H1 (cell line): ENCODE results near the gene SEPTIN2. TPM values are rescaled to one million over a fixed set of nuclear protein-coding genes. Genes with fewer than 3 reads are reported as not detected.

Source experiments
- CTCF ChIA-PET: fragments of 300-600 bp; sonication (Branson Sonifier 250); formaldehyde crosslinking; loops from one replicate; lab custom pipeline; 2021; ENCODE audit not compliant: partially characterized antibody; lab: Charles Lee
- POLR2A ChIA-PET: fragments of 300-600 bp; sonication (Branson Sonifier 250); formaldehyde crosslinking; loops from one replicate; lab custom pipeline; 2021; ENCODE audit warnings: inconsistent platforms; ENCODE audit not compliant: partially characterized antibody; lab: Charles Lee
- DNase-seq, 2 experiments: peaks; one replicate each; pipeline versions ENCODE4 v3.0.0 to v3.0.0-alpha.2; 2010 to 2022; ENCODE audit warnings: low spot score in 2 of 2, low read depth in 1 of 2, mixed read lengths in 1 of 2
- FAIRE-seq: peaks from 2 replicates; lab custom pipeline; 2011; peaks lifted over from hg19 to GRCh38; lab: Jason Lieb, UNC
- H2AFZ ChIP-seq: 2 replicates; pipeline ENCODE4 v1.8.1; 2012; ENCODE audit warnings: low read length, inconsistent platforms
- H2AK5ac ChIP-seq: 2 replicates; pipeline ENCODE4 v1.6.1; 2013; ENCODE audit warnings: low read depth, low read length
- H2BK120ac ChIP-seq: replicated peaks from 2 replicates; pipeline ENCODE3; 2013; ENCODE audit warnings: low read depth, low read length, inconsistent platforms
- H2BK12ac ChIP-seq: 2 replicates; pipeline ENCODE4 v1.6.1; 2013; ENCODE audit warnings: low read depth, low read length
- H2BK15ac ChIP-seq: 2 replicates; pipeline ENCODE4 v1.6.1; 2013; ENCODE audit warnings: low read length
- H2BK20ac ChIP-seq: 2 replicates; pipeline ENCODE4 v1.6.1; 2013; ENCODE audit warnings: low read length
- H2BK5ac ChIP-seq: 2 replicates; pipeline ENCODE4 v1.6.1; 2013; ENCODE audit warnings: low read depth, low read length
- H3K14ac ChIP-seq: 2 replicates; pipeline ENCODE4 v1.6.1; 2013; ENCODE audit warnings: inconsistent platforms; ENCODE audit not compliant: insufficient read length
- H3K18ac ChIP-seq: 2 replicates; pipeline ENCODE4 v1.6.1; 2013; ENCODE audit warnings: low read length; ENCODE audit errors: extremely low read depth
- H3K23ac ChIP-seq: 2 replicates; pipeline ENCODE4 v1.6.1; 2013; ENCODE audit warnings: inconsistent platforms; ENCODE audit not compliant: insufficient read length
- H3K23me2 ChIP-seq: 2 replicates; pipeline ENCODE4 v1.6.1; 2013; ENCODE audit warnings: low read depth, low read length
- H3K27ac ChIP-seq: 2 replicates; pipeline ENCODE4 v1.6.1; 2011; ENCODE audit warnings: low read depth, low read length, inconsistent platforms
- H3K27me3 ChIP-seq, 4 experiments: replicated peaks in 1 of 4; 1 replicate in 1 of 4; 2 replicates in 3 of 4; pipeline versions ENCODE4 v1.6.1 to v1.8.1; 2011 to 2013; ENCODE audit warnings: low read length in 3 of 4, mild to moderate bottlenecking in 3 of 4, inconsistent platforms in 2 of 4, mixed read lengths in 2 of 4, moderate library complexity in 1 of 4; ENCODE audit not compliant: control insufficient read depth in 3 of 4, insufficient read depth in 3 of 4; ENCODE audit errors: extremely low read depth in 1 of 4
- H3K36me3 ChIP-seq, 4 experiments: 2 replicates each; pipeline versions ENCODE4 v1.6.1 to v1.8.1; 2011 to 2013; ENCODE audit warnings: mild to moderate bottlenecking in 4 of 4, low read length in 3 of 4, moderate library complexity in 2 of 4, control low read depth in 1 of 4, inconsistent platforms in 1 of 4; ENCODE audit not compliant: insufficient read depth in 4 of 4, control insufficient read depth in 2 of 4
- H3K4ac ChIP-seq: replicated peaks from 2 replicates; pipeline ENCODE3; 2013; ENCODE audit warnings: low read length, low read depth, mixed read lengths, inconsistent platforms; ENCODE audit not compliant: insufficient read length
- H3K4me1 ChIP-seq, 4 experiments: replicated peaks in 1 of 4; 1 replicate in 1 of 4; 2 replicates in 3 of 4; pipeline versions ENCODE4 v1.6.1 to v1.8.1; 2011 to 2013; ENCODE audit warnings: low read length in 3 of 4, inconsistent platforms in 2 of 4, mixed read lengths in 1 of 4; ENCODE audit not compliant: insufficient read depth in 4 of 4, control insufficient read depth in 3 of 4
- H3K4me2 ChIP-seq, 2 experiments: 2 replicates each; pipeline versions ENCODE4 v1.6.1 to v1.8.1; 2011 to 2013; ENCODE audit warnings: low read depth in 2 of 2, low read length in 2 of 2, control low read depth in 1 of 2, inconsistent platforms in 1 of 2, mild to moderate bottlenecking in 1 of 2; ENCODE audit not compliant: insufficient read depth in 1 of 2
- H3K4me3 ChIP-seq, 4 experiments: fragments of 200-600, 300-600 bp in 1 of 4; sonication (generic), shearing (Covaris generic), sonication (Bioruptor Twin) in 1 of 4; 2 replicates each; pipeline versions ENCODE4 v1.5.1 to v1.8.1; 2011 to 2016; ENCODE audit warnings: low read length in 4 of 4, low read depth in 3 of 4, control low read depth in 2 of 4, inconsistent platforms in 2 of 4, mild to moderate bottlenecking in 2 of 4, mixed read lengths in 1 of 4, moderate library complexity in 1 of 4; ENCODE audit not compliant: insufficient read depth in 2 of 4; ENCODE audit errors: extremely low read depth in 1 of 4
- H3K56ac ChIP-seq: replicated peaks from 2 replicates; pipeline ENCODE3; 2013; ENCODE audit warnings: low read depth, mild to moderate bottlenecking, mixed read lengths, low read length, inconsistent platforms; ENCODE audit not compliant: insufficient read length
- H3K79me1 ChIP-seq: 2 replicates; pipeline ENCODE4 v1.6.1; 2013; ENCODE audit warnings: low read depth, low read length, control low read depth
- H3K79me2 ChIP-seq, 2 experiments: 2 replicates each; pipeline versions ENCODE4 v1.6.1 to v1.8.1; 2012 to 2013; ENCODE audit warnings: low read length in 2 of 2, mild to moderate bottlenecking in 2 of 2, inconsistent platforms in 1 of 2; ENCODE audit not compliant: insufficient read depth in 2 of 2, control insufficient read depth in 1 of 2
- H3K9ac ChIP-seq, 4 experiments: replicated peaks in 1 of 4; 1 replicate in 1 of 4; 2 replicates in 3 of 4; pipeline versions ENCODE4 v1.6.1 to v1.8.1; 2011 to 2013; ENCODE audit warnings: low read depth in 3 of 4, low read length in 3 of 4, control low read depth in 2 of 4, mild to moderate bottlenecking in 2 of 4, moderate library complexity in 2 of 4, inconsistent platforms in 1 of 4; ENCODE audit errors: extremely low read depth in 1 of 4
- H3K9me3 ChIP-seq, 2 experiments: 2 replicates each; pipeline versions ENCODE4 v1.6.1 to v1.8.1; 2012 to 2013; ENCODE audit warnings: mild to moderate bottlenecking in 2 of 2, moderate library complexity in 2 of 2, control low read depth in 1 of 2, inconsistent platforms in 1 of 2, low read depth in 1 of 2, low read length in 1 of 2, mixed read lengths in 1 of 2; ENCODE audit not compliant: insufficient read depth in 2 of 2
- H4K20me1 ChIP-seq, 2 experiments: replicated peaks in 1 of 2; 2 replicates each; pipeline versions ENCODE3 to v1.8.1; 2011 to 2013; ENCODE audit warnings: inconsistent platforms in 2 of 2, low read length in 2 of 2, mild to moderate bottlenecking in 1 of 2; ENCODE audit not compliant: insufficient read depth in 2 of 2, control insufficient read depth in 1 of 2
- H4K5ac ChIP-seq: 2 replicates; pipeline ENCODE4 v1.6.1; 2013; ENCODE audit warnings: low read length, low read depth, mixed read lengths, inconsistent platforms; ENCODE audit not compliant: insufficient read length
- H4K8ac ChIP-seq: 2 replicates; pipeline ENCODE4 v1.8.0; 2013; ENCODE audit warnings: mild to moderate bottlenecking, moderate library complexity, low read length, inconsistent platforms; ENCODE audit not compliant: insufficient read depth; ENCODE audit errors: extremely low read depth
- H4K91ac ChIP-seq: replicated peaks from 2 replicates; pipeline ENCODE3; 2013; ENCODE audit warnings: low read length, mixed read lengths, inconsistent platforms; ENCODE audit not compliant: insufficient read length
- MAX ChIP-seq: IDR thresholded peaks from 2 replicates; pipeline ENCODE4 v1.6.1; 2012; ENCODE audit warnings: inconsistent platforms
- RNF2 ChIP-seq: fragments of 200-900, 300-1000 bp; sonication (generic); IDR thresholded peaks from 2 replicates; pipeline ENCODE4 v1.7.1; 2016; ENCODE audit warnings: borderline replicate concordance, low read depth, mild to moderate bottlenecking, antibody characterized with exemption, low read length; ENCODE audit not compliant: poor library complexity, severe bottlenecking; ENCODE audit errors: missing control alignments
- TBP ChIP-seq: IDR thresholded peaks from 2 replicates; pipeline ENCODE4 v1.6.1; 2011; ENCODE audit warnings: low read depth, low read length, improper control_type of control experiment
- whole genome bisulfite sequencing, 2 experiments: shearing (Covaris generic) in 1 of 2; methylation state at CpG; one replicate each; pipeline versions ENCODE4 v1.1.6 to v1.1.7; 2013 to 2015; ENCODE audit warnings: low lambda C conversion rate in 2 of 2, mixed read lengths in 2 of 2, inconsistent platforms in 1 of 2, low coverage in 1 of 2, missing lambda C conversion rate in 1 of 2; ENCODE audit not compliant: insufficient replicate concordance in 2 of 2, insufficient coverage in 1 of 2, insufficient read length in 1 of 2; ENCODE audit errors: extremely low coverage in 1 of 2, missing lambda C conversion rate in 1 of 2; 5-methylcytosine and 5-hydroxymethylcytosine counted together
- polyA plus RNA-seq, 7 experiments: library from polyadenylated mRNA; depleted of rRNA in 3 of 7; stranded (reverse) in 5 of 7; unstranded in 2 of 7; fragments of >200 nt in 5 of 7; fragments of 200-250 nt in 2 of 7; gene quantifications; 1 replicate in 5 of 7; 2 replicates in 1 of 7; 4 replicates in 1 of 7; pipeline versions ENCODE4 v1.2.1 to v1.2.3, GENCODE V29; 2011 to 2013; ENCODE audit warnings: missing spikeins in 2 of 7, mixed read lengths in 2 of 7
- total RNA-seq: library from RNA; stranded (reverse); fragmentation: NEBNext Ultra II Directional; extraction: Animal tissue kit (Norgen Biotek cat#: 25700); gene quantifications from 2 replicates; pipeline ENCODE4 v1.2.1, GENCODE V29; 2021

The SEPTIN2 gene
- total and polyA plus RNA-seq, 2 of the 8 experiments (the other 6 are each of a cell fraction or from before 2014, with no cell fraction given) = 392 to 650 TPM

DNA sequence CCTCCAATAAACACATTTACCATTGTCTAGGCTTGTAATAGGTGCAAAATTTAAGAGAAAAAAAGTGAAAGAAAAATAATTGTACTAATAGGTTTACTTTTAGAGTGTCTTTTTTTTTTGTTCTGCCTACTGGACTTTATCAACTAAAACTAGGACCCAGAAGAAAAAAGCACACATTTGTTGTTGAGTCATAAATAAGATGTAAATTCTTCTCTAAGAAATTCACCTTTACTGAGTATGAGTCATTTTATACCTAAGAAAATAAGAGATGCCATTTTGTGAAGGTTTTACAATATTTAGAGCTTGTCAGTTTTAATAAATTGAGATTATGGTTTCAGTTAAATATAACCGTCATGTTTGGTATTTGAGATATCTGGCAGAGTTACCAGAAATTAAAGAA lies 59.6 kb downstream of the SEPTIN2 start:
- Histone ChIP-seq H3K27me3 (no peaks in the 10 kb centered on the region), H3K79me2 (peaks cover 0 to 13% of the 10 kb centered on the region in 2 experiments; a peak in 2 of 4 replicates)
- TF ChIP-seq MAX (no peak), TBP (no peak), RNF2 (no peak)

More for the DNA sequence above, 59.6 kb downstream of the SEPTIN2 start:
- peaks cover 5 to 11% of the 10 kb centered on the region in 2 experiments for H4K20me1 ChIP-seq
- 0 out of 7 replicates have a peak, but pooled peaks cover 0 to 2% (median 0%) of the 10 kb centered on the region in 4 experiments for H3K4me1 ChIP-seq
- no peak overlapping the region for H3K4me3 ChIP-seq
- no peak overlapping the region for H3K18ac ChIP-seq
- H4K8ac ChIP-seq = no peak overlapping the region
- ChIA-PET POLR2A (interaction anchor here (0.7 kb wide), 1 partner anchor 131 kb away, joined by 3 read pairs; no protein-coding TSS in a partner anchor), CTCF (interaction anchor here (0.9 to 5.2 kb wide), 3 partner anchors 12 to 17 kb away, joined by 3 to 20 read pairs (median 4); no protein-coding TSS in a partner anchor)
- H3K79me1 ChIP-seq = peaks cover 14% of the 10 kb centered on the region; the same call in 1 of the 2 replicates
- H3K56ac ChIP-seq = no peak overlapping the region
- H3K27ac ChIP-seq = no peak overlapping the region
- 100% methylated on average over 1 of the region's 1 CpG; no CpG with 5 or more reads in 1 of the 2 experiments for WGBS, 2 experiments
- H2BK20ac ChIP-seq = no peak overlapping the region
- H3K9me3 ChIP-seq = no peaks in the 10 kb centered on the region
- no peak overlapping the region for H3K9ac ChIP-seq
- no peak overlapping the region for H3K23ac ChIP-seq
- H3K4ac ChIP-seq = no peak overlapping the region
- DNase-seq (no peak), FAIRE-seq (no peak)
- H3K23me2 ChIP-seq = no peaks in the 10 kb centered on the region
- no peak overlapping the region for H3K14ac ChIP-seq
- H4K91ac ChIP-seq = no peak overlapping the region
- H2BK15ac ChIP-seq = no peak overlapping the region
- no peak overlapping the region for H4K5ac ChIP-seq
- no peak overlapping the region for H2AK5ac ChIP-seq
- no peak overlapping the region for H2AFZ ChIP-seq
- H2BK5ac ChIP-seq = no peak overlapping the region
- no peak overlapping the region for H3K4me2 ChIP-seq
- no peaks in the 10 kb centered on the region; a peak in 3 of 8 replicates for H3K36me3 ChIP-seq
- no peak overlapping the region for H2BK12ac ChIP-seq
- no peak overlapping the region for H2BK120ac ChIP-seq
